CD4-positive, alpha-beta T cell (primary cell): ENCODE data around the gene MICAL2. TPM values are rescaled to one million over a fixed set of nuclear protein-coding genes. Genes with fewer than 3 reads are reported as not detected.

Experiments
- ATAC-seq: fragments of 200-7000 bp; cut with Tn5 transposase; one replicate; pipeline ENCODE4 v1.10.0; 2022; ENCODE audit warnings: mild to moderate bottlenecking; ENCODE audit not compliant: poor library complexity
- CTCF ChIA-PET: fragments of 350-600 bp; sonication (Branson Sonifier 250); formaldehyde crosslinking; loops from one replicate; lab custom pipeline; 2021; ENCODE audit warnings: antibody characterized with exemption, inconsistent platforms; lab: Charles Lee
- POLR2A ChIA-PET: fragments of 350-600 bp; sonication (Branson Sonifier 250); formaldehyde crosslinking; loops from one replicate; lab custom pipeline; 2021; ENCODE audit warnings: antibody characterized with exemption, inconsistent platforms; lab: Charles Lee
- DNase-seq, 14 experiments: peaks; one replicate each; pipeline ENCODE4 v3.0.0-alpha.2; 2013 to 2020; ENCODE audit warnings: mixed read lengths in 2 of 14
- H3K27ac ChIP-seq, 2 donors: one replicate each; pipeline versions ENCODE4 v1.5.1 to v1.7.0; 2013; ENCODE audit warnings: low read length in 2 of 2, low read depth in 1 of 2, mild to moderate bottlenecking in 1 of 2
- H3K27me3 ChIP-seq, 2 experiments: 1 replicate in 1 of 2; 2 replicates in 1 of 2; pipeline versions ENCODE4 v1.6.1 to v1.7.0; 2013; ENCODE audit warnings: low read length in 2 of 2, control low read depth in 1 of 2, mild to moderate bottlenecking in 1 of 2, moderate library complexity in 1 of 2; ENCODE audit not compliant: insufficient read depth in 2 of 2, control insufficient read depth in 1 of 2
- H3K36me3 ChIP-seq: one replicate; pipeline ENCODE4 v1.6.1; 2013; ENCODE audit warnings: low read length, control low read depth; ENCODE audit not compliant: insufficient read depth
- H3K4me1 ChIP-seq: one replicate; pipeline ENCODE4 v1.6.1; 2013; ENCODE audit warnings: low read length, control low read depth; ENCODE audit not compliant: insufficient read depth
- H3K4me3 ChIP-seq: one replicate; pipeline ENCODE4 v1.5.1; 2013; ENCODE audit warnings: mild to moderate bottlenecking, low read length, moderate library complexity
- H3K9me3 ChIP-seq, 2 experiments: 1 replicate in 1 of 2; 2 replicates in 1 of 2; pipeline versions ENCODE4 v1.6.1 to v1.7.0; 2013; ENCODE audit warnings: low read length in 2 of 2, mild to moderate bottlenecking in 2 of 2, control low read depth in 1 of 2, moderate library complexity in 1 of 2; ENCODE audit not compliant: control insufficient read depth in 1 of 2, insufficient read depth in 1 of 2
- H3K27ac Mint-ChIP-seq: one replicate; pipeline ENCODE4 v1.8.0; 2020; ENCODE audit warnings: mixed read lengths
- H3K27me3 Mint-ChIP-seq: one replicate; pipeline ENCODE4 v1.8.0; 2021; ENCODE audit warnings: mixed read lengths
- H3K36me3 Mint-ChIP-seq: one replicate; pipeline ENCODE4 v1.8.0; 2021; ENCODE audit warnings: low read depth, mixed read lengths
- H3K4me1 Mint-ChIP-seq: one replicate; pipeline ENCODE4 v1.8.0; 2021; ENCODE audit warnings: low read depth, mixed read lengths
- H3K4me3 Mint-ChIP-seq: one replicate; pipeline ENCODE4 v1.8.0; 2020; ENCODE audit warnings: mild to moderate bottlenecking, mixed read lengths
- H3K9me3 Mint-ChIP-seq: one replicate; pipeline ENCODE4 v1.8.0; 2020; ENCODE audit warnings: mixed read lengths
- intact Hi-C, 2 experiments: fragments of 100-400 bp; cut with DNase I in 1 of 2; cut with micrococcal nuclease in 1 of 2; formaldehyde crosslinking; loops; one replicate each; pipeline versions ENCODE4 v1.15.1 to v1.9.0; 2023 to 2025; cut with DNase I, micrococcal nuclease
- total RNA-seq, 174 experiments: library from RNA in 2 of 174; stranded (reverse) in 2 of 174; gene quantifications; one replicate each; pipeline ENCODE4 v1.2.3 and lab custom pipeline; 2021 to 2026
- TF ChIP-seq, protein P1 (sequence below): fragments of 200-600 bp; IDR thresholded peaks from one replicate; pipeline ENCODE4 v1.8.0; 2022; ENCODE audit warnings: antibody characterized with exemption, mild to moderate bottlenecking

MICAL2 gene
- total RNA-seq, 2 experiments from 2014 or later: 12.8 to 14.1 TPM

DNA sequence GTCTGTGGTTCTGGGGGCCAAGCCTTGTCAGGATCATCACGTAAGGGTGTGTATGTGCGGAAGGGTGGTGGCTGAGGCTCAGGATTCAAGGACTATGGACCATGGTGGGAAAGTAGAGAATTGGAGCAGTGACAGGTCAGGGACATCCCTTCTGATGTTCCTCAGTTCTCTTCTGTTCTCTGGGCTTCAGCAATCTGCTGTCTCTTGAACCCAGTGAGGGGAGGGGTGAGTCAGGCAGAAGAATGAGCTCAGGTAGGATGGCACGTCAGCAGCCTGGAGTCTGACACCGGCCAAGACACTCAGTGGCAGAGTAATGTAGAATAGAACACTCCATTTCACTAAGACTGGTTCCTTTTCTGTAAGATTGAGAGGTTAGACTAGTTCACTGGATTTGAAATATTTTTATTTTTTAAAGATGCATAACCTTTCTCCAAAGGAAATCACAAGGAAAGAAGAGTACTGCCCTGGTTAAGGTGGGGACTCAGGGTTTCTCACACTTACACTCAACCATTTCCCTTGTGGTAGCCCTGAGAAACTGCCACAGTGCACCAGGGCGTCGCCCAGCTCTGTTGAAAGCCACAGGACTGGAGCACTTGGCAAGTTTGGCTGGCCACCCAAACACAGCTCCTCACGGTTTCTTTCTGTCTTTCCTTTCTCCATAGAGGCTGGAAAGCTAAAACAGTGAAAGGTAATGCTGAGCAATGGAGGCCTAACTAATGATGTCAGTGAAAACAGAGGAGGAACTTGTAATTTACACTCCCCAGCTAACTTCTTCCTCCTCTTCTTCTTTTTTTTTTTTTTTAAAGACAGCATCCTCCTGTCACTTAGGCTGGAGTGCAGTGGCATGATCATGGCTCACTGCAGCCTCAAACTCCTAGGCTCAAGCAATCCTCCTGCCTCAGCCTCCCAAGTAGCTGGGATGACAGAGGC, 23.1 kb upstream of the MICAL2 start:
- H3K4me3 ChIP-seq: no peak overlapping the region
- Mint-ChIP-seq H3K36me3 (no peaks in the 10 kb centered on the region), H3K4me1 (peaks cover 72% of the 10 kb centered on the region), H3K9me3 (no peaks in the 10 kb centered on the region), H3K27me3 (no peaks in the 10 kb centered on the region), H3K27ac (peak overlapping the region; percentile 79), H3K4me3 (peak overlapping the region; percentile 59)
- peak overlapping the region in 1 of 2 donors; percentile 46 for H3K27ac ChIP-seq
- TF ChIP-seq, protein P1, sequence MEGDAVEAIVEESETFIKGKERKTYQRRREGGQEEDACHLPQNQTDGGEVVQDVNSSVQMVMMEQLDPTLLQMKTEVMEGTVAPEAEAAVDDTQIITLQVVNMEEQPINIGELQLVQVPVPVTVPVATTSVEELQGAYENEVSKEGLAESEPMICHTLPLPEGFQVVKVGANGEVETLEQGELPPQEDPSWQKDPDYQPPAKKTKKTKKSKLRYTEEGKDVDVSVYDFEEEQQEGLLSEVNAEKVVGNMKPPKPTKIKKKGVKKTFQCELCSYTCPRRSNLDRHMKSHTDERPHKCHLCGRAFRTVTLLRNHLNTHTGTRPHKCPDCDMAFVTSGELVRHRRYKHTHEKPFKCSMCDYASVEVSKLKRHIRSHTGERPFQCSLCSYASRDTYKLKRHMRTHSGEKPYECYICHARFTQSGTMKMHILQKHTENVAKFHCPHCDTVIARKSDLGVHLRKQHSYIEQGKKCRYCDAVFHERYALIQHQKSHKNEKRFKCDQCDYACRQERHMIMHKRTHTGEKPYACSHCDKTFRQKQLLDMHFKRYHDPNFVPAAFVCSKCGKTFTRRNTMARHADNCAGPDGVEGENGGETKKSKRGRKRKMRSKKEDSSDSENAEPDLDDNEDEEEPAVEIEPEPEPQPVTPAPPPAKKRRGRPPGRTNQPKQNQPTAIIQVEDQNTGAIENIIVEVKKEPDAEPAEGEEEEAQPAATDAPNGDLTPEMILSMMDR: no peak
- H3K36me3 ChIP-seq: no peaks in the 10 kb centered on the region
- H3K4me1 ChIP-seq: peaks cover 65% of the 10 kb centered on the region
- no peaks in the 10 kb centered on the region for H3K27me3 ChIP-seq
- H3K9me3 ChIP-seq: no peaks in the 10 kb centered on the region
- CTCF ChIA-PET: interaction anchor here (0.8 to 1.2 kb wide), 2 partner anchors 21 to 150 kb away, joined by 3 read pairs; no protein-coding TSS in a partner anchor
- ATAC-seq (peak; percentile 79), DNase-seq (peak in 6 of 14 experiments; percentile 15 to 82 (median 58))
- intact Hi-C loops: loop anchor here in 1 of 2 experiments (2.0 kb wide), 1 partner anchor 23 kb away; the partner anchor contains the start of gene MICAL2
- POLR2A ChIA-PET: interaction anchor here (1.0 to 2.5 kb wide), 10 partner anchors 8 to 137 kb away, joined by 3 to 13 read pairs (median 4); partner anchors contain the start of gene MICAL2

DNA sequence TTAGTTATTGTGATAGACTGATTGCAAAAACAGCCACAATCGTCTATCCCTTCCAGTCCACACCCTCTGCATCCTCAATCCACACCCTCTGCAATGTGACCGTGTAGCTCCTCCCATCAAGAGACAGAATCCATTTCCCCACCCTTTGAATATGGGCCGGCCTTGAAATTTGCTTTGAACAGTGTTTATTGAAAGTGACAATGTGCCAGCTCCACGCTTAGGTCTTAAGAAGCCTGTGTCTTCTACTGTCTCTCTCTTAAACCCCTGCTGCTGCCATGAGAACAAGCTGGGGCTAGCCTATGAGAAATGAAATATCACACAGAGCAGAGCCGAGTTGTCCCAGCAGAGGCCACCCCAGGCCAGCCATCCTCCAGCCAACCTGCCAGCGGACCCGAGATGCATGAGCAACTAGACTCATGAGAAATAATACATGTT, 22.3 kb upstream of the MICAL2 start:
- Histone ChIP-seq H3K36me3 (no peaks in the 10 kb centered on the region), H3K27ac (no peak overlapping the region), H3K27me3 (no peaks in the 10 kb centered on the region), H3K4me3 (no peak overlapping the region), H3K4me1 (peaks cover 65% of the 10 kb centered on the region), H3K9me3 (no peaks in the 10 kb centered on the region)
- H3K4me3 Mint-ChIP-seq: peak overlapping the region; percentile 59
- ChIA-PET POLR2A (interaction anchor here (1.0 to 2.5 kb wide), 5 partner anchors 10 to 136 kb away, joined by 3 to 13 read pairs (median 4); partner anchors contain the start of gene MICAL2), CTCF (interaction anchor here (0.8 kb wide), 1 partner anchor 149 kb away, joined by 3 read pairs; no protein-coding TSS in a partner anchor)
- H3K9me3 Mint-ChIP-seq: no peaks in the 10 kb centered on the region
- no peaks in the 10 kb centered on the region for H3K36me3 Mint-ChIP-seq
- H3K27me3 Mint-ChIP-seq: no peaks in the 10 kb centered on the region
- H3K4me1 Mint-ChIP-seq: peaks cover 72% of the 10 kb centered on the region
- peak; percentile 43 for ATAC-seq
- peak in 3 of 14 experiments; percentile 26 to 44 (median 33) for DNase-seq
- H3K27ac Mint-ChIP-seq: peak overlapping the region; percentile 79
- intact Hi-C loops: no loop called here
- TF ChIP-seq, protein P1: no peak

DNA sequence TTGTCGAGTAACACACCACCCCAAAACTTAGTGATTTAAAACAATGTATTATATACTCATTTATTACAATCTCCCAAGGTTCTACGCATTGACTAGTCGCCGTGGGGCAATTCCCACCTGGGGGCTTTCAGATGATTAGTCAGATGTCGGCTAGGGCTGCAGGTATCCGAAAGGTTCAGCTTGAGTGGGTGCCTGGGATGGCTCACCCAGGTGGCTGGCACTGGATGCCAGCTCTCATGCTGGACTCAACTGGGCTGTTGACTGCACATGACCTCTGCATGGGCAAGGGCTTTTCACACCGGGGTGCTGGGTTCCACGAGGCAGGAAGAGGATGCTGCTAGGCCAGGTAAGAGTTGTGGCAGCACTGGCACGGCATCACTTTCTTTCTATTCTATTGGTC, 21.9 kb upstream of the MICAL2 start:
- ChIA-PET CTCF (no interaction called here), POLR2A (interaction anchor here (1.2 to 1.8 kb wide), 2 partner anchors 10 to 11 kb away, joined by 3 to 4 read pairs; no protein-coding TSS in a partner anchor)
- Mint-ChIP-seq H3K27ac (no peak overlapping the region), H3K9me3 (no peaks in the 10 kb centered on the region), H3K27me3 (no peaks in the 10 kb centered on the region), H3K36me3 (no peaks in the 10 kb centered on the region), H3K4me3 (no peak overlapping the region), H3K4me1 (peaks cover 71% of the 10 kb centered on the region)
- no peak for ATAC-seq
- Histone ChIP-seq H3K27me3 (no peaks in the 10 kb centered on the region), H3K9me3 (no peaks in the 10 kb centered on the region), H3K4me1 (peaks cover 65% of the 10 kb centered on the region), H3K27ac (no peak overlapping the region), H3K4me3 (no peak overlapping the region), H3K36me3 (no peaks in the 10 kb centered on the region)
- DNase-seq: no peak
- TF ChIP-seq, protein P1: no peak
- intact Hi-C loops: no loop called here
